Fibroblast of upper back skin (primary cell): ENCODE results near the gene BICC1.

Experiments
- DNase-seq: peaks from one replicate; pipeline ENCODE4 v3.0.0-alpha.2; 2013

BICC1 gene

DNA sequence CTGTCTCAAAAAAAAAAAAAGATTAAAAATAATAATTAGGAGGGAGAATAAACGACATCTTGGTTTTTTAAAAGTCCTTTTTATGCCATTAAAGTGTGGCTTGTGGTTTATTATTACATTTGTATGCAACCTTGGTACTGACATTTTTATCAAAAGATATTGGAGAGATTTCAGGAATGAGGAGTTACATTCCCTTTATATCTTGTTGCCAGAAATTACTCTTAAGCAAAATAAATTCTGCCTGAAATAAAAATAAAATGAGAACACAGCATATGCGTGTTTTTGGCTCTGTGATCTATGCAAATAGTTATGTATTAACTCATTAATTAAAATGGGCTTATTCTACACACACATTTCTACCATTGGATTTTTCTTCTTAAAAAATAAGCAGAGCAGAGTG, 202.4 kb downstream of the BICC1 start:
- peak; percentile 63 for DNase-seq

DNA sequence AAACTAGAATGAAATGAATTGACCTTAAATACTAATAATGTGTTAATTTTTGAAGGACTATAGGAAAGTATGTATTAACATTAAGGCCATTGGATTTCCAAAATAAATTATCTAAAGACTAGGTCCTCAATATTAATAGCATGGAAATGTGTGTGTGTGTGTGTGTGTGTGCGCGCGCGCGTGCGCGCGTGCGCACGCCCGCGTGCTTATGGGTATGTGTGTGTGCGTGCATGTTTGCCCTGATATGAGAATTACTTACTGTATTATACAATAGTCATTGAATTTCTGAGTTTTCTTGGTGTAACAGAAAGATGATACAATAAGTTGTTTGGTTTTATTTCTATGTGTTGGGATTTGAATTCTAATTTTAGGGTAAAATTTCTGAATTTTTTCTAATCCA, 205.9 kb downstream of the BICC1 start:
- no peak for DNase-seq

DNA sequence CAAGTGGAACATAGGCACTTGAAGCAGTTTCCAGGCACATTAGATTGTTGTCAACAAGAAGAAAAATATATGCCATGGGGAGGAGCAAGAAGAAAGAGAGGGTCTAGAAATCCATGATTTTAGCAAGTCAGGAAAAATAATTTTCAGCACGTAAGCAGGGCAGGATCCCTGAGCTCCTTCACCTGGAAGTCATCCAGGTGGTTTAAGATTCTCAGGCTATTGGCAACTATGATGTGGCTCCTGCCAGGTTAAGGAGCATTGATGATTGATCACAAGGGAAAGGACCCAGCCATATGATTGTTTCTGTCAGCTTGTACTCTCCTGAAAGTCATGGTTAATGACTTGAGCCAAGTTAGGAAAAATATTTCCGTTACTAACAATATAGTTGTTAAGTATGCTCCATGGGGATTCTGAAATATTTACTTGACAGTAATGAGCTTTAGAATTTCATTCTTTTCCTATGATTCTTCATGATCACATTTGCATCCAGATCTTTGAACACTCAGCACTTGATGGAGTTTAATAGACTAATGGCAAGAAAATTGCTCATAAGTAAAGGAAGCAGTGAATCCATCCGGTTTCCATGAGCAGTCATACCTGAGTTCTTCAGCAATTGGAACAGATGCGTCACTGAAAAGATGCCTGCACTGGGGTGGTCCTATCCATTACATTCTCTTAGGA, 209.1 kb downstream of the BICC1 start:
- DNase-seq, result peak; percentile 89

DNA sequence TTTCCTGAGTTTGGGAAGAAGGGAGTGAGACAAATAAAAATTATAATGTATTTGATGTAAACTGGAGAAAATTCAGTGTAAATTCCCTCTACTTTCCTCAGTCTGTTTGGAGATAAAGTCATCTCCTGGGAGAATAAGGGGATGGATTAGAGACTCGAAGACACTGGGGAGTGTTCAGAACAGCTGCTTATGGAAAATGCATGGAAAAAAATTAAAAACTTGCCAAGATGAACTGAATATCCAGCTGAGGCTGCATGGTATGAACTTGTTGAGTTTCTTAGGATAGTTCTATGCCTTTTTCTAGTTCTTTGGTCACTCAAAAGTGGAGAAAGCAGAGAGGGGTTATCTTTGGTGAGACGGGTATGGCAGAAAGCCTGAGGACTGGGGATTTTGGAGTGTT, 210.5 kb downstream of the BICC1 start:
- DNase-seq, result no peak

DNA sequence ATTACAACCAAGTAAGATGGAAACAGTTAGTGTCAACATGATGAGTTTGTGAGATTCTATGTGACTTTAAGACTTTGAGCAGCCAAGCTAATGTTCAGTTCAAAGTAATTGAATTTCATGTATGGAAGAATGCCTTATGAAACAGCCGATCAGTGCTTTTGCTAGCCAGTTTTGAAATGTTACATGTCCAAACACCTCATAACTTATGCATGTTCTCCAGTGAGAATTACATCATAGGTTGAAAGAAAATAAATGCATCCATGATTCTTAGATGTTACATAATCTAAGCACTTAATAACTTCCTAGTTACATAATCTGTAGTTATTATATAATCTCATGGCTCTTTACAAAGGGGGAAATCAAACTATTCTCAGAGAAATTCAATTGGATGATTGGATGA, 211.3 kb downstream of the BICC1 start:
- DNase-seq, result peak; percentile 50

DNA sequence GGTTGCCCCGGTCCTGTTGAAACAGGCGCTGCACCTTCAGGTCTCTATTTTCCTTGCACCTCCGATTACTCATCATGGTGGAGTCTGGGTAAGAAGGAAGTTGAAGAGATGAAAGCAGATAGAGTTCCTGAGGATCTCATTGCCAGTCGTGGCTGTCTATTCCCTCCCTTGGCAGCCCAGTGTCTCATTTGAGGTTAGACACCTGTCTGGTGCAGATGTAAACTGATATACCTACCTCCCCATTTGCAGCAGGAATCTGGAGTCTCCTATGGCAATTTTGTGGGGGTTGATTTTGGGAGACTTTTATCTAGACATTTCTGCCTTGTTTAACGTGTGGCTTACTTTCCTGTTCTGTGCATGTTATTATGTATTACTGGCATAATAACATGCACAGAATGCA, 212.1 kb downstream of the BICC1 start:
- DNase-seq, result no peak

DNA sequence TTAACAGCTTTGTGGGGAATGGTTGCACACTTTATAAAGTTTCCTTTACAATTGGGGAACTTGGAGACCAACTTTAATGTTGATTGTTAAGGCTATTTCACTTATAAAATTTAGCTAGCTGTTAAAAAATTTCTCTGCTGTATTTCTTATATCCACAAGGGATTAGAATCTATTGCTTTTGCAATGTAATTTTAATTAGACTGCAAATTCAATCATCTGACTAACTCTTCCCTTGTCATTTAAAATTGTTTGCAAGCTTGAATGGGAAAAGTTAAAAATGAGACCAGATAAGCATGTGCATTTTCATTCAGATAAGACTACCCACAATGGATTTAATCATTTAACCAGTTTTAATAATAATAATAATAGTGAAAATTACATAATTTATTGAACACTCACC, 213.2 kb downstream of the BICC1 start:
- DNase-seq, result no peak

DNA sequence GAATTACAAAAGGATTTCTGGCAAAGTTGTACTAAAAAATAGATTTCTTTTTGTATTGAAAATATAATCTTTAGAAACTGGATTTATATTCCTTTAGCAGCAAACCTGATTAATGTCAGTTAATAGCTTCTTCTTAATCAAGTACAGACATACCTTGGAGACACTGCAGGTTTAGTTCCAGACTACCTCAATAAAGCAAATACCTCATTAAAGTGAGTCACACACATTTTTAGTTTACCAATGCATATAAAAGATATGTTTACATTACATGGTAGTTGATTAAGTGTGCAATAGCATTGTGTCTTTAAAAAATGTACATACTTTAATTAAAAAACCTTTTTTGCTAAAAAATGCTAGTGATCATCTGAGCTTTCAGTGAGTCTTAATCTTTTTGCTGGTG, 215.0 kb downstream of the BICC1 start:
- no peak for DNase-seq

DNA sequence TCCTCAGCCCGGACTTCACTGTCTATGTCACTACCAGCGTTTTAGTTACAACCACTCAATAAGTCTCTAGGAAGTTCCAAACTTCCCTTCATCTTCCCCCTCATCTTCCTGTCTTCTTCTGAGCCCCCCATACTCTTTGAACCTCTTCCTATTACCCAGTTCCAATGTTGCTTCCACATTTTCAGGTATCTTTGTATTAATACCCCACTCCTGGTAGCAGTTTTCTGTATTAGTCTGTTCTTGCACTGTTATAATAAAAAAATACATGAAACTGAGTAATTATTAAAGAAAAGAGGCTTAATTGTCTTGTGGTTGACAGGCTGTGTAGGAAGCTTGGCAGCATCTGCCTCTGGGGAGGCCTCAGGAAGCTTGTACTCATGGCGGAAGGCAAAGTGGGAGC, 218.6 kb downstream of the BICC1 start:
- no peak for DNase-seq

DNA sequence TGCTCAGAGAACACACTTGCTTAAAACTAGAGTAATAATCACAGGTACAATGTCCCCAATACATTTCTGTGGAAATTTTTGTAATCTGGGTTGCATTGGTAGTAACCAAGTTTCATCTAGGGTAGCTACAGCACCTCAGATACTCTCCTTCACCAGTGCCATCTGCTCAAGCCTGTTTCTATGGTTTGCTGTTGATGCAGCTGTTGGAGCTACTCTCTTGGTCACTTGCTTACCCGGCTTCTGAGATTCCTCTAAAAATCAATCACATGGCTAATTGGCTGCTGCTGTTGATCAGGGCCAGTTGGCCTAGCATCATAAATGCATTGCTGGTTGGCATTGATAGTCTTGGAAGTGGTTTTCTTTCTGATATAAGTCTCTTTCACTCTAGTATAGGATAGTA, 220.8 kb downstream of the BICC1 start:
- DNase-seq, result no peak

DNA sequence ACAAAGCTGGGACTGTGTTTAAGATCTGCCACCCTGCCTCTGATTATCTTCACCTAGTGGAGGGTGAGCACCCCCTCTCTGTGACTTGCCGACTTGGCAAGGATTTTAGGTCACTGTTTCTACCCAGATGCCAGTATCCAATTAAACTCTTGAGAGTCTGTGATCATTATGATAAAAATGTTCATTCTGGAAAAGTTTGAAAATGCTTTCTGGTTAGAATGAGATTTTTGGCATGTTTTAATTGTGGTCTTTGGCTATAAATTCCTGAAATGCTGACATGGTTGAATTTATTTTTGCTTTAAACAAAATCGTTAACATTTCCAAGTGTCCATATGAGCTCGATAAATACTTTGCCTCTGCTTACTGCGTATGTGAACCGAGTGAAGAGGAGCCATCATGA, 221.4 kb downstream of the BICC1 start:
- peak; percentile 91 for DNase-seq

DNA sequence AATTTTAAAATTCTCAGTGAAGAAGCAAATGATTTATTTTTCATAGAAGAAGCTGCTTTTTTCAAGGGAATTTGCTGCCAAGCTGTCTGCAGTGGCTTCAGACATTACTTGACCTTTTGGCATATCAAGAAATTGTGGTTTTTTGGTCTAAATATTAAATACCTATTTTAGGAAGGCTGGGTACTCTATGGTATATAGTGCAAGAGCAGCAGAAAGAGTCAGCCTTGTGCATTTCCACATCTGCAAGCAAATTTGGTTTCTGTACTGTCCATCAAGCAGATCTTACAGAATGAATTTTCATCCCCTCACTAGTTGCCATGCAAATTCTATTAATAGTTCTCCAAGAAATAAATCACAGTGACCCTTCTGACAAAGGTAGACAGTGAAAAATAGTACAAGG, 222.0 kb downstream of the BICC1 start:
- DNase-seq, result peak; percentile 73

DNA sequence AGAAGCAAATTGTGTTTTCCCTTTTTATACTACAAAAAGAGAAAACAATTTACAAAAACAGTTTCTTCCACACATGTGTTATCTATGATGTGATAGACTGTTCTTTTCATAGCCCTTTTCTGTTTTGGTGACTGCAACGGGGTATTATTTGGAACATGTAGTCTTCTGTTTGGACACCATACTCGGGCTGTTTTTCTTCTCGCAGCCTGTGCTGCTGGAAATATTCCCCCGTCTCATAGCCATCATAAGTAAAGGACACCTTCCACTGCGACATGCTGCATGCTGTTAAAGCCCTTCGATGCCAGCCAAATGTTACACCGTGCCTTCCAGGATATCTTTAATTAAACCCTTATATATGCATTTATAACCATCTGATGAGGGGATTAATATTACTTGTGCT, 222.4 kb downstream of the BICC1 start:
- DNase-seq, result no peak

DNA sequence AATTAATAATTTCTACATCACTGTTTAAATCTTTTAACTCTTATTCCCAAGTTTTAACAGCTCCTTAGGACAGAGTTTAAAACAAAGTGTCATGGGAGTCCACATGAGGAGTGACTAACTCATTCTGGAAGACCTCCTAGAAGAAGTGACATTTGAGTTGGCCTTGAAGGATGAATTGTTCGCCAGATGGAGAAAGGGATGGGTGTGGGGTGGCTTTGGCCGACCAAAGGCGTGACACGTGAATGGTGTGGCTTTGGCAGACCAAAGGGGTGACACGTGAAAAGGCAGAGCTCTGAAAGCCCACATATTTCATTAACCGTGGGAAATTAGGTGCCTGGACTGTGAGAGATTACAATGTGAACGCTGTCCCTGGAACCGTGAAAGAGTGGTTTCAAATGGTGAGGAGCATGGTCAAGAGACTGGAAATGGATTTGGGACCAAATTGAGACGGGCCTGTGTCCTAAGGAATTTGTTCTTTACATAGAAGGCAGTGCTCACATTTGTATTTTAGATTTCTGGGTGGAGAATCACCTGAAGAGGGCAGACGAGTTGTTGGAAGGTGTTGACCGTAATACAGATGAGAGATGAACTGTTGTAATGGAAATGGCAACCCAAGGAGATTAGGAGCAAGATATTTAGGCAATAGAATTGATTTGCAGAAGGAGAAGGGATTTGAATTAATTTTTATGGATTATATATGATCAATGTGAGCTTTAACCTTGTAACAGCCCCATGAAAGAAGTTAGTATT, 228.1 kb downstream of the BICC1 start:
- DNase-seq, result no peak

DNA sequence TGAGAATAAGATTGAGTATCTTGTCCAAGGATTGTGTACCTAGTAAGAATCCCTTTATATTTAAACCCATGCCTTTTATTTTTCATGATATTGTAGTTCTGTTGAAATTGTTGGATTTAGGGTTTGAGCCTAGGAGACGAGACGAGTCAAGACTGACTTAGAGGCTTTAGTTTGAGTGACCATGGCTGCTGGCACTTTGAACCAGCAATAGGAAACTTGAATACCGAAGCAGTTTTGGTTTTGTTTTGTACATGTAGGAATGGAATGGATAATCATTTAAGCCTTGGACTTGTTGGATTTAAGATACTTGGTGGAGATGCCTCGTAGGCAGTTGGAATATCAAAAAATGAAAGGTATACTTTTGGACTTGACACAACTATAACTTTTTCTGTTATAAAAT, 229.0 kb downstream of the BICC1 start:
- DNase-seq, result no peak

DNA sequence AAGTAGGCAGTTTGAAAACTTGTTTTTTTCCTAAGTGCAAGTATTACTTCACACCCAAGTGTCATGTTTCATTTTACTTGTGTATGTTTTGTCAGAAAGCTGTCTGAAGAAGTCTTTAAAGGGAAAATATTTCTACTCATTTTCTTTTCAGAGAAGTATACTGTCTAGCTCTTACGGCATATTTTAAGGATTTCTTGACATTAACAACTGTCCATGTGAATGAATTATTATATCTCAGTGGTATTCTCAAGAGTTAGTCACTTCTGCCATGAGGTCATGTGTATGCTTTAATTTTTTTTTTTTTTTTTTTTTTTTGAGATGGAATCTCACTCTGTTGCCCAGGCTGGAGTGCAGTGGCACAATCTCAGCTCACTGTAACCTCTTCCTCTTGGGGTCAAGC, 229.5 kb downstream of the BICC1 start:
- DNase-seq, result peak; percentile 60

DNA sequence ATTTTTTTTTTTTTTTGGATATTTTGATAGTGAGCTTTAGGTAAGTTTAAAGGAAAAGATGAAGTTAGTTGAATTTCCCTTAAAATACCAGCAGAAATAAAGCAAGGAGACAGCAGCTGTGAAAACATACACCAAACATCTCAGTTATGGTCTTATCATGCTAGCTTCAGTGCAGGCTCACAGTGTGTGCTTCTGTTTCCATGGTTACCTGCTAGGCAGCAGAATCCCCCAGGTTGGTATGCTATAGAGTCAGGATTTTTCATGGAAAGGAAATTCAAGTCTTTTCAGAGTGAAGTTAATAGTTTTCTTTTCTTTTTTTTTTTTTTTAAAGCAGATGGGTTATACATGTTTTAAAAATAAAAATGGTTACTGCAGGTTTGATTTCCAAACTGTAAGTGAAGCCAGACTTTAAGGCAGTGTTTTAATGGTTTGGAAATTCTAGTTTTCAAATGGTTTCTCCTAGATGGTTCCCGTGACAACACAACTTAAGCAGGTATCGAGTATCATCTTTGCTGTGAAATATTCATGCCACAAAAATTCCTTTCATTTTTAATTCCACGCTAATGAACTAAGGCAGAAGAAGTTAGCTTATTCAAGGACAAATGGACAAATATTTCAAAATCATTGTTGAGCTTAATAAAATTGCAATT, 230.9 kb downstream of the BICC1 start:
- DNase-seq, result peak; percentile 74

DNA sequence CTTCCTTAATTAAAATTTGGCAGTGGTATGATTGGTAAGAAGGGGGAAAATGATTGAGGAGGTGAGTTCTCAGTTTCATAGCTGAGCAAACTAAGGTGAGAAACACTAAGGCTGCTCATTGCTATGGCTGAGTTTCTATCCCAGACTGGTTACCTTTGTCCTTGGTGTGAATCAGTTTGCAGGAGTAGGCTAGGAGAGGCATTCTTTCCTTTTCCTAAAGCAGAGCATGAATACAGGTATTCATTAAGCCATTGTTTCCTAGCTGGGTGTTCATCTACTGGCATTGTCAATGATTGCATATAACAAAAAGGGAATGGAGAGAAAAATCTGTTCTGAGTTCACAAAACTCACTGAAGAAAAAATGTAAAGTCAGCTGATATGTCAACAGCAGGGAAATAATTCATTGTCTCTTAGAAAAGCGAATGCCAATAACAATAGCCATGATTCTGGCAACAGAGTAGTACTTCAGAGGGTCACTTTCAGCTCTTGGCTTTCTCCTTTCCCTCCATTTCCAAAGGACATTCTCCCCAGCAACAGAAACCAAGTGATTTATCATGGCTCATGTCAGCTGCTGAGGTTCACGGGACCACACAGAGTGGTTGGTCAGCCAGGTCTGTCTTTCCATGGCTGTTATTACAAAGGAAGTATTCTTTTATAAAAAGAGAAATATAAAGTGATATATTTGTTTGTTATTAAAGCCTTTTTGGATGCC, 234.0 kb downstream of the BICC1 start:
- DNase-seq, result peak; percentile 80

DNA sequence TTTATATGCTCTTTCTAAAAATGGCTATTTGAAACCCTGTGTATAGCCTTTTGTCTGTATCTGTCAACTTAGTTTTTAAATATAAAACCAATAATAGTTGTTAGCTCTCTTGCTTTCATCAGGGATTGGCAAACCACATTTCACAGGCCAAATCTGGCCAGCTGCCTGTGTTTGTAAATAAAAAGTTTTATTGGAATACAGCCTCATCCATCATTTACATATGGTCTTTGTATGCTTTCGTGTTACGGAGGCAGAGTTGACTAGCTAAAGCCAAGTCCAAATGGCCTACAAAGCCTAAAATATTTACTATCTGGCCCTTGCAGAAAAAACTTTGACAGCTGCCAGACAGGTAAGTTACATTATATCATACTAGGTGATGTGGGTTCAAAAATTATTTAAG, 235.0 kb downstream of the BICC1 start:
- DNase-seq, result no peak

DNA sequence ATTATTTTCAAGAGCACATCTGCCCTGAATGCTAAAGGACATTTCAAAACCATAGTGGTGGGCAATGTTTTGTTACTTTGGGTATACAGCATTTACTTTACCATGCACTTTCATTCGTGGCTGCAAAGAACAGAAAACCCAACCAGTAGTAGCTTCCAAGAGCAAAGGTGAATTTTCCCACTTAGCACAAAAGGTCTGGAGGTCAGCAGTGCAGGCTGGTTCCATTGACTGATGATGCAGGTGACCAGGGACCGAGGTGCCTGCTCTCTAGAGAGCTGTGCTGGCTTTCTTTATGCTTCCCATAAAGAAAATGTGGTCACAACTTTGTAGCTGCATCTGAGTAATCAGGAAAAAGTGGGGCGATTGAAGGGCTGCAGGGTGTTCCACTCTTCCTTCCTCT, 240.0 kb downstream of the BICC1 start:
- no peak for DNase-seq

DNA sequence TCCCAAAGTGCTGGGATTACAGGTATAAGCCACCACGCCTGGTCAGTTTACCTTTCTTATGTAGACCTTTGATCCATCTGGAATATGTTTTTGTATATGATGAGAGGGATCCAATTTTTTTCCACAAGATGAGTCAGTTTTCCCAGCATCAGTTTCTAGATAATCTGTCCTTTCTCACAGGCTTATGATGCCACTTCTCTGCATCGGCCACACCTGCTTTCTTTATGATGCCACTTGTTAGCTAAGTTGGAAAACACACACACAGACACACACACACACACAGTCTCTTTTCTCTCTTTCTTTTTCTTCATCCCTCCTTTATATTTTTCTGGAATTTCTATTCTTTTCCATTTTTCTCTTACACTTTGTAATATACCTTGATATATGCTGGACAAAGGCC, 240.8 kb downstream of the BICC1 start:
- no peak for DNase-seq

DNA sequence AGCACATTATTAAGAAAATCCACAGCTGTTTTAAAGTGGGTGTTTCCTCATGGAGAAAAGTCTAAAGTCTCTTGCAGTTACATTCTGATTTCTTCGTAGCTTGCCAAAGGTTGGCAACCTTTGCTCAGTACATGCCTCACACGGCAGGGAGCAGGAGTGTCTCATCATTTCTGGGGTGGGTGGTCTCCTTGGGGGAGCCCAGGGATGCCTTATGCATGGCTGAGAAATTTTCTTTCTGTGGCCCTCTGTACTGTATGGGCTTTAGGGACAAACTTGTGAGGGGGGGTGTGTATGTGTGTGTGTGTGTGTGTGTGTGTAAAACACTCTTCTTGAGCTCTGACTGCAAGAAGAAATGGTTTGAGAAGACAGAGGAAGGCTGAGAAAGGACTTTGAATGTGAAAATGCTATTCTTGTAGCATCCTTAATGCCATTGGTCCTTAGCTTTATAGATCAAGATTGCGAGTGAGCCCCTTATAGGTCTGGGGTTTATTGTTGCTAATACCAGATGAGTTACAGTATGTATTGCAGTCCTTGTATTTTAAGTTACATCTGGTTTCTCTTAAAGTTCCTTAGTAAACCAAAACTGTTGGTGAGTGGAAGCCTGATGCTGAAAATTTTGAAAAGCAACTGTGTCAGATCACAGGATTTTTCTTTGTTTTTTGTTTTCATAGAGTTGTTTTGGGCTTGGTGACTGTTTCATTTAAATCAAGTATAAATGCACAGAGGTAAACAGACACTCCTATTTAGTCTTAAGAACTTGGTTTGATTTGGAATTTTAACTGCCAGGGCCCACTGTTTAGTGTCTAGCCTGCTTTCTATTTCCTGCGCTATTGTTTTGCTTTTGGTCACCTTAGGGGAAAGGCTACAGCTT, 242.0 kb downstream of the BICC1 start:
- DNase-seq, result peak; percentile 82

DNA sequence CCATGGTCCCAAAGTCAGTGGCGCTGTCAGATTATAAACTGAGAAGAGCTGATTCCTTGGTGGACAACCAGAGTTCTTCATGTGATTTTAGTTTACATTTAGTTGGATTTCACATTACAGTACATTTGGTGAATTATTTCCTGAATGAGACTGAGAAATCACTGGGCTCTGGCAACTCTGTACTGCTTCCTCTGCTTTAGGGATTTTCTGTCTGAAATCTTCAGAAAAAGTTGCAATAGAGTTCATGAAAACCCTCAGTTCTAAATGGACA, 242.6 kb downstream of the BICC1 start:
- DNase-seq, result no peak
